Skeletal muscle tissue (tissue), 4 donors: ENCODE results near the gene ZFHX3. TPM values are rescaled to one million over a fixed set of nuclear protein-coding genes. Genes with fewer than 3 reads are reported as not detected.
A peak's percentile ranks its signal among the peaks of the same experiment; 100 is the strongest.

Source experiments
- H3K27ac ChIP-seq: one replicate; pipeline ENCODE4 v1.7.0; 2013; ENCODE audit warnings: mild to moderate bottlenecking, low read depth, low read length, inconsistent platforms
- H3K27me3 ChIP-seq, 3 donors: one replicate each; pipeline ENCODE4 v1.7.0; 2013; ENCODE audit warnings: low read length in 3 of 3; ENCODE audit not compliant: control insufficient read depth in 3 of 3, insufficient read depth in 3 of 3
- H3K36me3 ChIP-seq, 3 donors: one replicate each; pipeline ENCODE4 v1.7.0; 2013; ENCODE audit warnings: low read length in 3 of 3; ENCODE audit not compliant: control insufficient read depth in 3 of 3, insufficient read depth in 3 of 3
- H3K4me1 ChIP-seq, 3 donors: one replicate each; pipeline ENCODE4 v1.7.0; 2013; ENCODE audit warnings: low read length in 3 of 3, mild to moderate bottlenecking in 3 of 3; ENCODE audit not compliant: control insufficient read depth in 3 of 3, insufficient read depth in 3 of 3
- H3K4me3 ChIP-seq, 3 donors: one replicate each; pipeline ENCODE4 v1.7.0; 2013; ENCODE audit warnings: low read length in 3 of 3
- H3K9ac ChIP-seq, 3 donors: one replicate each; pipeline ENCODE4 v1.7.0; 2013; ENCODE audit warnings: low read length in 3 of 3, mild to moderate bottlenecking in 3 of 3, moderate library complexity in 2 of 3, low read depth in 1 of 3
- H3K9me3 ChIP-seq, 3 donors: one replicate each; pipeline ENCODE4 v1.7.0; 2013; ENCODE audit warnings: low read length in 3 of 3; ENCODE audit not compliant: control insufficient read depth in 3 of 3
- total RNA-seq: library from RNA; depleted of rRNA; stranded (reverse); fragments of >200 nt; gene quantifications from one replicate; pipeline ENCODE4 v1.2.3, GENCODE V29; 2014
- donor health status: Osteomylitis.

Gene ZFHX3
- total RNA-seq, 1 donor from 2014 or later: 8.9 TPM

GRCh38 chr16:72937916-72938794, 109.8 kb downstream of the ZFHX3 start:
- Histone ChIP-seq H3K9me3 (no peaks in the 10 kb centered on the region), H3K4me3 (peak overlapping the region; percentile 54 to 62 (median 59)), H3K27ac (peak overlapping the region; percentile 85), H3K9ac (peak overlapping the region; percentile 40 to 64 (median 45)), H3K4me1 (peaks cover 42 to 60% (median 58%) of the 10 kb centered on the region in 3 donors), H3K36me3 (no peaks in the 10 kb centered on the region), H3K27me3 (no peaks in the 10 kb centered on the region)

GRCh38 chr16:72937360-72937759, 110.6 kb downstream of the ZFHX3 start:
- no peaks in the 10 kb centered on the region for H3K27me3 ChIP-seq
- H3K9me3 ChIP-seq: no peaks in the 10 kb centered on the region
- H3K27ac ChIP-seq: no peak overlapping the region
- peak overlapping the region in 1 of 3 donors; percentile 6 for H3K4me3 ChIP-seq
- no peaks in the 10 kb centered on the region for H3K36me3 ChIP-seq
- H3K9ac ChIP-seq: no peak overlapping the region
- H3K4me1 ChIP-seq: peaks cover 42 to 60% (median 58%) of the 10 kb centered on the region in 3 donors

GRCh38 chr16:72936408-72936807, 111.5 kb downstream of the ZFHX3 start:
- Histone ChIP-seq H3K9ac (no peak overlapping the region), H3K36me3 (no peaks in the 10 kb centered on the region), H3K4me1 (peaks cover 51 to 63% (median 58%) of the 10 kb centered on the region in 3 donors), H3K4me3 (no peak overlapping the region), H3K9me3 (no peaks in the 10 kb centered on the region), H3K27me3 (no peaks in the 10 kb centered on the region), H3K27ac (no peak overlapping the region)

GRCh38 chr16:72935896-72936295, 112.0 kb downstream of the ZFHX3 start:
- Histone ChIP-seq H3K4me1 (peaks cover 55 to 68% (median 58%) of the 10 kb centered on the region in 3 donors), H3K9me3 (no peaks in the 10 kb centered on the region), H3K27ac (no peak overlapping the region), H3K4me3 (no peak overlapping the region), H3K9ac (peak overlapping the region in 1 of 3 donors; percentile 55), H3K27me3 (no peaks in the 10 kb centered on the region), H3K36me3 (no peaks in the 10 kb centered on the region)

GRCh38 chr16:72934636-72935403, 113.1 kb downstream of the ZFHX3 start:
- H3K9me3 ChIP-seq: no peaks in the 10 kb centered on the region
- no peaks in the 10 kb centered on the region for H3K27me3 ChIP-seq
- H3K4me1 ChIP-seq: peaks cover 51 to 64% (median 57%) of the 10 kb centered on the region in 3 donors
- no peaks in the 10 kb centered on the region for H3K36me3 ChIP-seq
- H3K9ac ChIP-seq: peak overlapping the region in 1 of 3 donors; percentile 18
- no peak overlapping the region for H3K4me3 ChIP-seq
- peak overlapping the region; percentile 33 for H3K27ac ChIP-seq

- Histone ChIP-seq H3K4me3 (no peak overlapping the region), H3K36me3 (no peaks in the 10 kb centered on the region), H3K27me3 (no peaks in the 10 kb centered on the region), H3K27ac (peak overlapping the region; percentile 3), H3K4me1 (peaks cover 34 to 53% (median 47%) of the 10 kb centered on the region in 3 donors), H3K9ac (no peak overlapping the region), H3K9me3 (no peaks in the 10 kb centered on the region)
Measured at GRCh38 chr16:72932677-72933335, 115.1 kb downstream of the ZFHX3 start.

GRCh38 chr16:72932050-72932449, 115.9 kb downstream of the ZFHX3 start:
- Histone ChIP-seq H3K9ac (no peak overlapping the region), H3K4me3 (no peak overlapping the region), H3K4me1 (peaks cover 33 to 52% (median 47%) of the 10 kb centered on the region in 3 donors)

GRCh38 chr16:72930396-72930795, 117.5 kb downstream of the ZFHX3 start:
- Histone ChIP-seq H3K27ac (peak overlapping the region; percentile 10), H3K27me3 (no peaks in the 10 kb centered on the region), H3K9ac (no peak overlapping the region)

More at GRCh38 chr16:72932050-72932449, 115.9 kb downstream of the ZFHX3 start:
- Histone ChIP-seq H3K27ac (peak overlapping the region; percentile 3), H3K36me3 (no peaks in the 10 kb centered on the region), H3K9me3 (no peaks in the 10 kb centered on the region), H3K27me3 (no peaks in the 10 kb centered on the region)

GRCh38 chr16:72928090-72928981, 119.6 kb downstream of the ZFHX3 start:
- Histone ChIP-seq H3K4me3 (no peak overlapping the region), H3K27ac (no peak overlapping the region)

More at GRCh38 chr16:72930396-72930795, 117.5 kb downstream of the ZFHX3 start:
- H3K4me1 ChIP-seq: peaks cover 22 to 39% (median 38%) of the 10 kb centered on the region in 3 donors
- no peak overlapping the region for H3K4me3 ChIP-seq
- no peaks in the 10 kb centered on the region for H3K9me3 ChIP-seq
- H3K36me3 ChIP-seq: no peaks in the 10 kb centered on the region

More at GRCh38 chr16:72928090-72928981, 119.6 kb downstream of the ZFHX3 start:
- Histone ChIP-seq H3K36me3 (no peaks in the 10 kb centered on the region), H3K4me1 (peaks cover 13 to 33% (median 33%) of the 10 kb centered on the region in 3 donors), H3K9ac (no peak overlapping the region), H3K9me3 (no peaks in the 10 kb centered on the region), H3K27me3 (no peaks in the 10 kb centered on the region)
